Thyroid gland (tissue), 4 donors: ENCODE measurements around the gene ACAA1.

Experiments
- POLR2A ChIP-seq, 2 donors: fragments of 450-650 bp; IDR thresholded peaks; one replicate each; pipeline ENCODE4 v1.6.1; 2017; ENCODE audit warnings: antibody characterized with exemption in 2 of 2, mild to moderate bottlenecking in 2 of 2, moderate library complexity in 1 of 2
- TF ChIP-seq, protein P1 (sequence below), 6 experiments: fragments of 200-600 bp in 3 of 6; fragments of 450-650 bp in 3 of 6; sonication (generic) in 3 of 6; IDR thresholded peaks; one replicate each; pipeline ENCODE4 v1.5.1; 2016 to 2019; ENCODE audit warnings: antibody characterized with exemption in 6 of 6, mild to moderate bottlenecking in 2 of 6, inconsistent platforms in 1 of 6, moderate library complexity in 1 of 6

DNA sequence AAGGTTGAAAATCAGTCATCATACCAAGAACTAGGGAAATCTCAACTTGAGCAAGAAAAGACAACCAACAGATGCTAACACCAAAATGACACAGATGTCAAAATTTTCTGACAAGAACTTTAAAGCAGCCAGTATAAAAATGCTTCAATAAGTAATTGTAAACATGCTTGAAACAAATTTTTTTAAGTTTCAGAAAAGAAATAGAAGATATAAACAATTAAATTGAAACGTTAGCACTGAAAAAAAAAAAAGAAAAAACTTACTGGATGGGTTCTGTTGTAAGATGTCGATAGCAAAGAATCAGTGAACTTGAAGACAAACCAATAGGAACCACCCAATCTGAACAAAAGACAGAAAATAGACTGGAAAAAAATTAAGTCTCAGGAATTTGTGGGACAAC, 9.6 kb upstream of the ACAA1 start:
- TF ChIP-seq, protein P1, sequence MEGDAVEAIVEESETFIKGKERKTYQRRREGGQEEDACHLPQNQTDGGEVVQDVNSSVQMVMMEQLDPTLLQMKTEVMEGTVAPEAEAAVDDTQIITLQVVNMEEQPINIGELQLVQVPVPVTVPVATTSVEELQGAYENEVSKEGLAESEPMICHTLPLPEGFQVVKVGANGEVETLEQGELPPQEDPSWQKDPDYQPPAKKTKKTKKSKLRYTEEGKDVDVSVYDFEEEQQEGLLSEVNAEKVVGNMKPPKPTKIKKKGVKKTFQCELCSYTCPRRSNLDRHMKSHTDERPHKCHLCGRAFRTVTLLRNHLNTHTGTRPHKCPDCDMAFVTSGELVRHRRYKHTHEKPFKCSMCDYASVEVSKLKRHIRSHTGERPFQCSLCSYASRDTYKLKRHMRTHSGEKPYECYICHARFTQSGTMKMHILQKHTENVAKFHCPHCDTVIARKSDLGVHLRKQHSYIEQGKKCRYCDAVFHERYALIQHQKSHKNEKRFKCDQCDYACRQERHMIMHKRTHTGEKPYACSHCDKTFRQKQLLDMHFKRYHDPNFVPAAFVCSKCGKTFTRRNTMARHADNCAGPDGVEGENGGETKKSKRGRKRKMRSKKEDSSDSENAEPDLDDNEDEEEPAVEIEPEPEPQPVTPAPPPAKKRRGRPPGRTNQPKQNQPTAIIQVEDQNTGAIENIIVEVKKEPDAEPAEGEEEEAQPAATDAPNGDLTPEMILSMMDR (IDR thresholded peaks at IDR 0.05): no peak
- TF ChIP-seq POLR2A (IDR thresholded peaks at IDR 0.05): no peak
